HT-29 (cell line): ENCODE results near the gene UTF1. TPM values are rescaled to one million over a fixed set of nuclear protein-coding genes. Genes with fewer than 3 reads are reported as not detected.

Experiments
- DNase-seq: peaks from one replicate; pipeline ENCODE4 v3.0.0-alpha.2; 2015; ENCODE audit warnings: low spot score
- total RNA-seq: library from RNA; depleted of rRNA; stranded (reverse); fragments of >200 nt; shearing (Covaris generic); gene quantifications from 2 replicates; pipeline ENCODE4 v1.2.3, GENCODE V29; 2014

Gene UTF1
- total RNA-seq, 1 experiment from 2014 or later: not detected

- no peak for DNase-seq
Observed at GRCh38 chr10:133196221-133196915, 33.6 kb upstream of the UTF1 start.

- no peak for DNase-seq
Observed at GRCh38 chr10:133196936-133197758, 32.9 kb upstream of the UTF1 start.

DNA sequence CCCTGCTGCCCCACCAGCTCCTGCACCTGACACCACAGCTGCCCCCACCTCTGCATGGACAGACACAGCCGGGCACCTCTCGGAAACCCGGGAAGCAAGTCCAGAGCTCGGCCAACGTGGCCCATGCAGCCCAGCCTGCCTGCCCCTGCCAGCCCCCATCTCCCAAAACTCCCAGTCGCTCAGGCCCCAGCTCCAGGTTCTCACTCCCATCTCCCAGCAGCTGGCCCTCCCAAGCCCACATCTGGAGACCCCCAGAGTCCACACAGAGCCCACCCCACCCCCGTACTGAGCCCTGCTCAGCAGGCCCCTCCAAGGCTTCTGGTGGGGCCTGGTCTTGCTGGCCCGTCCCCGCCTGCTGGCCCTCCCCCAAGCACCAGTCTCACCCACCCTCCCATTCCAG lies 32.2 kb upstream of the UTF1 start:
- no peak for DNase-seq

- no peak for DNase-seq
Observed at GRCh38 chr10:133198206-133198605, 31.8 kb upstream of the UTF1 start.

GRCh38 chr10:133198621-133199487 lies 31.2 kb upstream of the UTF1 start:
- no peak for DNase-seq

DNA sequence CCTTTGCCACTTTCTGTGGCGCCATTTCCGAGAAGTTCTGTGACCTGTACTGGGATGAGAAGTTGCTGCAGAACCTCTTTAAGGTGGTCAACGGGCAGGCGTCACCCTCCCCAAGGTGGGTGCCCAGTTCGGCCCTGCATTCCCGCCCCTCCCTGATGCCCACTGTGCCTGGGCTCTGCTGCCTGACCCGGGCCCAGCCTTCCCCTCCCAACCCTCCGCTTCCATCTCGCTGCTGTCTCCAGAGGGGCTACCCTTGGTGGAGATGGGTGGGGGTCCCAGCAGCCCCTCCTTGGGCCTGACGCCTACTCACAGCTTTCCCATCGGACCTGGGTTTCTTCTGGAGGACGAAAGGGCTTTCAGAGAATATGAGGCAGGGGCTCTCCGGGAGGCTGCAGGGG lies 30.5 kb upstream of the UTF1 start:
- no peak for DNase-seq

- no peak for DNase-seq
Observed at GRCh38 chr10:133199992-133200611, 29.9 kb upstream of the UTF1 start.

- no peak for DNase-seq
Observed at GRCh38 chr10:133200621-133201031, 29.4 kb upstream of the UTF1 start.

- no peak for DNase-seq
Observed at GRCh38 chr10:133201151-133201947, 28.7 kb upstream of the UTF1 start.

- DNase-seq: no peak
Observed at GRCh38 chr10:133201948-133202725, 27.9 kb upstream of the UTF1 start.

- no peak for DNase-seq
Observed at GRCh38 chr10:133202778-133203651, 27.0 kb upstream of the UTF1 start.

GRCh38 chr10:133203652-133204195 lies 26.3 kb upstream of the UTF1 start:
- DNase-seq: no peak

GRCh38 chr10:133204226-133205015 lies 25.6 kb upstream of the UTF1 start:
- DNase-seq: no peak

DNA sequence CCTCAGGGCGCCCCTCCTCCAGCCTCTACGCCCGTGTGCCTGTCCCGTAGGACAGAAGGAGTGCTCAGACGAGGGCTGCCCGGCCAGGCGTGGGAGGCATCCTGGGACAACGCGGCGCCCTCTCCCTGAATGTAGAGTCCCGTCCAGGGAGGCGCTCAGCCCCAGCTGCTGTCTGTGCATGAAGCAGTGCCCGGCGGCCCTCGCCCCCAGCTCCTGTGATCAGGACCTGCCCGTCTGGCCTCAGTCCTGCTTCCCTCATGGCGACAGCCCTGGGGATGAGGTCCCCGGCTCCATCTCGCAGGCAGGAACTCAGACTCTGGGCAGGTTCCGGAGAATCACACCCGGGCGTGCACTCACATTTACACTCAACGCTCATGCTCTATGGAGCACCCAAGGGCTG lies 24.9 kb upstream of the UTF1 start:
- no peak for DNase-seq

- DNase-seq: no peak
Observed at GRCh38 chr10:133206356-133207040, 23.5 kb upstream of the UTF1 start.

- no peak for DNase-seq
Observed at GRCh38 chr10:133207041-133207600, 22.9 kb upstream of the UTF1 start.

DNA sequence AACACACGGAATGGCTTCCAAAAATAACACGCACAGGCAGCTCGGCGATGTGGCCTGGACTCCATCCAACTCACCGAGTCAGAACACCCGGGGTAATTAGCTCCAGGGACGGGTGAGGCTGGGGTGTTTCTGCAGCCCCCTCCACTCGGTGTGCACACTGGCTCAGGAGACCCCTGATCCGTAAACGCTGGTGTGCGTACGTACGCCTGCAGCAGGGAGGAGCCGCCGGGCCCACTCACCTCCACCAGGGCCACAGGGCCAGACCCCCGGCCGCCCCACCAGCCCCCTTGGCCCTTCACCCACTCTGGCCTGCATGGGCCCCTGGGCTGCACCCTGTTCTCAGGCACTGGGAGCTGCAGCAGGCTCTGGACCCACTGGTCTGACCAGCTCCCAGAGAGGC lies 22.4 kb upstream of the UTF1 start:
- DNase-seq: no peak
